Measurements from ENCODE around the gene C1orf35.

C1orf35 gene

DNA sequence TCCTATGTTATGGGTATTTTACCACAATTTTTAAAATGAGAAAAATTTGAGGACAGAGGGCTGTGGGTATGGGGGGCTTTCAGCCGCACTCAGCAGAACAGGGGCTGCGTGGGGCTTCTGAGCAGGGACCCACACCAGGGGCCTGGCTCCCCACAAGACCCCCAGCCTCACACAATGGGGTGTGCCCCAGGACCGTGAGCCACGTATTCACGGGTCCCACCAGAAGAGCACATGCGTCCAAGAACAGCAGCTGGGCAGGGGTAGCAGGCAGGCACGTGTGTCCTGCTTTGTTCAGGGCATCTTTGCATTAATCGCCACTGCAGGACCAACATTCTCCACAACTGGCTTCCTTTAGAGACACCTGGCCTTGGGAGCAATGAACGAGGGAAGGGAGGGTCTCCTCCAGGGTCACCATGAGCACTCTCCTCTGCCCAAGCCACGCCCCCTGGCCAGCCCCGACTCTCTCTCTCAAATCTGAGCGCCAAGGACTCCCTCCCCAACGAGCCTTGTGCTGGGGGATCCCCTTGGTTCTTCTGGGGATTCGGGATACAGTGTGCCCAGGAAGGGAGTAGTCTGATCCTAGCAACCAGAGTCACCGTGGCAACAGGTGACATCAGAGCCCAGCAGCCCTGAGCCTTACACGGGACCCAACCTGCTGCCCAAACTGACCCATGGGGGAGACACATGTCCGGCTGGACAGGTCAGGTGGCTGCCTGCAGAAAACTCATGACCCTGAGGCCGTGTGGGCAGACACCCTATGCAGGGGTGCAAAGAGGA is 28.0 kb downstream of the C1orf35 start:
- Histone ChIP-seq H3K9me3 (ENCODE audit: control insufficient read depth in 5 of 5, low read length in 5 of 5) (no peaks in the 10 kb centered on the region), H3K9ac (ENCODE audit: low read length in 5 of 5) (no peak overlapping the region), H3K27me3 (ENCODE audit: control insufficient read depth in 5 of 5, insufficient read depth in 4 of 5, low read length in 5 of 5) (peaks cover 3 to 28% (median 7%) of the 10 kb centered on the region in 5 donors), H3K4me3 (ENCODE audit: low read depth in 1 of 5, low read length in 5 of 5) (no peak overlapping the region), H3K4me1 (ENCODE audit: control insufficient read depth in 5 of 5, insufficient read depth in 5 of 5, low read length in 5 of 5) (peaks cover 0 to 7% (median 2%) of the 10 kb centered on the region in 5 donors), H3K27ac (ENCODE audit: low read depth, low read length) (no peak overlapping the region), H3K36me3 (ENCODE audit: control insufficient read depth in 5 of 5, insufficient read depth in 5 of 5, low read length in 5 of 5) (no peaks in the 10 kb centered on the region)

DNA sequence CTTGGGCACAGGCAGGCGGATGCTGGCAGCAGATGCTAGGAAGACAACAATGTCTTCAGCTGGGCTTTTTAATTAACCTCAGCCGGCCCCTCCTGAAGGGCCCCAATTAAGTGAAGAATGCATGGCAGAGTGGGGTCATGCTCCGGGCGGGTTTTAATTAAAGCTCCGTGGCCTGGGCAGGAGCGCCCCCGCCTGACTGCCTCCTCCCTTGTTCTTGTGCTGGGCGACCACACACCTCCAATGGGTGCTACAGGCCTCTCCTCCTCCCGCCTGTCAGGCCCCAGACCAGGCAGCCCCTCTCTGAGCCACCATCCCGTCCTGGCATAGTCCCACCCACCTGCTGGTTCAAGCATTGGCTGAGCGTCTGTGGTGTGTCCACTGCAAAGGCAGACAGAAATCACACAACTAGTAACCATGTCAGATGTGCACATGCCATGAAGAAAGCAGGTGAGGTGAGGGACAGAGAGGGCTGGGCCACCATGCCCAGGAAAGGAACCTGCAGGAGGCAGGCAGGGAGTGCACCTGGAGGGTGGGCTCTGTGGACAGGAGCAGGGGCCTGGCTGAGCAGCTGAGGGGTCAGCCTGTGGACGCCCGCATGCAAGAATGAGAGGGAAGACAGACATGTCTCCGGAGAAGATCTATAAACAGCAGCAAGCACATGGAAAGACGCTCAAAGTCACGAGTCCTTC is 29.1 kb downstream of the C1orf35 start:
- Histone ChIP-seq H3K9me3 (ENCODE audit: control insufficient read depth in 5 of 5, low read length in 5 of 5) (no peaks in the 10 kb centered on the region), H3K4me3 (ENCODE audit: low read depth in 1 of 5, low read length in 5 of 5) (no peak overlapping the region), H3K36me3 (ENCODE audit: control insufficient read depth in 5 of 5, insufficient read depth in 5 of 5, low read length in 5 of 5) (no peaks in the 10 kb centered on the region), H3K27ac (ENCODE audit: low read depth, low read length) (no peak overlapping the region), H3K4me1 (ENCODE audit: control insufficient read depth in 5 of 5, insufficient read depth in 5 of 5, low read length in 5 of 5) (peaks cover 0 to 7% (median 2%) of the 10 kb centered on the region in 5 donors), H3K9ac (ENCODE audit: low read length in 5 of 5) (no peak overlapping the region), H3K27me3 (ENCODE audit: control insufficient read depth in 5 of 5, insufficient read depth in 4 of 5, low read length in 5 of 5) (peaks cover 5 to 38% (median 14%) of the 10 kb centered on the region in 5 donors)

DNA sequence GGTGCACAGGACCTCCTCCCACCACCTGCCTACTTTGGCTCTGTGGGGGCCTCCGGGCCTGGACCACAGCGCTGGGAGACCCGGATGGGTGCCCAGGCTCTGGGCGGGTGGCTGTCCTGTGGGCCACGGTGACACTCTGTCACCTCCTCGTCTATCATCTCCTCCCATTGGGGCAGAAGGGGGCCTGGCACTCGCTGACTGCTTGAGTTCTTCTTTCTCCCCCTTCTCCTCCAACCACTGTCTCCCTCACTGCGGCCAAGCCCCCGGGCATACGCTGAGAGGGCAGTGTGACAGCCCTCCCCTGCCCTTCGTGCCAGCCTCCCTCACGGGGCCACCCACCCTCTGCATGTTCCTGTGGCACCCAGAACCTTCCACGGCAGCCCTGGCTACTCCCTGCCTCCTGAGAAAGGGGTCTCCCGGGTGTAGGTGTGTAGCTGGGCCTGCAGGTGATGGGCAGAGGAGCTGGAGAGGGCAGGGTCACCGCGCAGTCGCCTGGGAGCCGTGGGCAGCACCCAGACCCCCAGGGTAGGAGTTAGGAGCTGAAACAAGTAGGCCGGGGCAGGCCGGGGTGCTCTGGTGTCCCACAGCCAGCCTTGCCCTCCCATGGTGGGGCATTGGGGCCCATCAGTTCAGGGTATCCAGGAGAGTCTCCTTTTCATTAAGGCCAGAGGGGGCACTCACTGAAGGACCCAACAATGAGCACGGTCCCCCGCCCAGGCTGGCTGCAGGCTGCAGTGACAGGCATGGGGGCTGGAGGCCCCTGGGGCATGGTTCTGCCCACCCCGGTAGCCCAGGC is 29.9 kb downstream of the C1orf35 start:
- no peak overlapping the region for H3K27ac ChIP-seq (ENCODE audit: low read depth, low read length)
- H3K9ac ChIP-seq (ENCODE audit: low read length in 5 of 5) = no peak overlapping the region
- H3K4me1 ChIP-seq (ENCODE audit: control insufficient read depth in 5 of 5, insufficient read depth in 5 of 5, low read length in 5 of 5) = peaks cover 0 to 7% (median 2%) of the 10 kb centered on the region in 5 donors
- H3K4me3 ChIP-seq (ENCODE audit: low read depth in 1 of 5, low read length in 5 of 5) = no peak overlapping the region
- peaks cover 5 to 43% (median 18%) of the 10 kb centered on the region in 5 donors for H3K27me3 ChIP-seq (ENCODE audit: control insufficient read depth in 5 of 5, insufficient read depth in 4 of 5, low read length in 5 of 5)
- H3K36me3 ChIP-seq (ENCODE audit: control insufficient read depth in 5 of 5, insufficient read depth in 5 of 5, low read length in 5 of 5) = no peaks in the 10 kb centered on the region
- H3K9me3 ChIP-seq (ENCODE audit: control insufficient read depth in 5 of 5, low read length in 5 of 5) = no peaks in the 10 kb centered on the region

DNA sequence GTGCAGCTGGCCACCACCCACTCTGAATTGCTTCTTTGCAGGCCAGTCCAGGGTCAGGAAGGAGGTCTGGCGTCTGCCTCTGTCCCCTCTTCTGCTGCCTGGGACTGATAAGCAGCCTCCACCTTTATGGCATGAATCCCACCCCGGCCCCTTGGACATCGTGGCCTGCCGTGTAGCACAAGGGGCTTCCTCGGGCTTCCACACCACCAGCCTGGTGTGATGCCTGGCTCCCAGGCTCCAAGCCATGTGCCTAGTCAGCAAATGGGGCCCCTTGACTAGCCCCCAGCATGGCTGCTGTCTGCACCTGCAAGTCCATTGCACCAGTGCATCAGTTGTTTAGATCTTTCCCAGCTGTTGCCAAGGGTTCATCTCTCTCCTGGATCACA is 30.5 kb downstream of the C1orf35 start:
- Histone ChIP-seq H3K9ac (ENCODE audit: low read length in 5 of 5) (no peak overlapping the region), H3K4me1 (ENCODE audit: control insufficient read depth in 5 of 5, insufficient read depth in 5 of 5, low read length in 5 of 5) (peaks cover 0 to 3% (median 0%) of the 10 kb centered on the region in 5 donors), H3K4me3 (ENCODE audit: low read depth in 1 of 5, low read length in 5 of 5) (no peak overlapping the region), H3K27ac (ENCODE audit: low read depth, low read length) (no peak overlapping the region), H3K36me3 (ENCODE audit: control insufficient read depth in 5 of 5, insufficient read depth in 5 of 5, low read length in 5 of 5) (no peaks in the 10 kb centered on the region), H3K27me3 (ENCODE audit: control insufficient read depth in 5 of 5, insufficient read depth in 4 of 5, low read length in 5 of 5) (peaks cover 5 to 48% (median 21%) of the 10 kb centered on the region in 5 donors), H3K9me3 (ENCODE audit: control insufficient read depth in 5 of 5, low read length in 5 of 5) (no peaks in the 10 kb centered on the region)

DNA sequence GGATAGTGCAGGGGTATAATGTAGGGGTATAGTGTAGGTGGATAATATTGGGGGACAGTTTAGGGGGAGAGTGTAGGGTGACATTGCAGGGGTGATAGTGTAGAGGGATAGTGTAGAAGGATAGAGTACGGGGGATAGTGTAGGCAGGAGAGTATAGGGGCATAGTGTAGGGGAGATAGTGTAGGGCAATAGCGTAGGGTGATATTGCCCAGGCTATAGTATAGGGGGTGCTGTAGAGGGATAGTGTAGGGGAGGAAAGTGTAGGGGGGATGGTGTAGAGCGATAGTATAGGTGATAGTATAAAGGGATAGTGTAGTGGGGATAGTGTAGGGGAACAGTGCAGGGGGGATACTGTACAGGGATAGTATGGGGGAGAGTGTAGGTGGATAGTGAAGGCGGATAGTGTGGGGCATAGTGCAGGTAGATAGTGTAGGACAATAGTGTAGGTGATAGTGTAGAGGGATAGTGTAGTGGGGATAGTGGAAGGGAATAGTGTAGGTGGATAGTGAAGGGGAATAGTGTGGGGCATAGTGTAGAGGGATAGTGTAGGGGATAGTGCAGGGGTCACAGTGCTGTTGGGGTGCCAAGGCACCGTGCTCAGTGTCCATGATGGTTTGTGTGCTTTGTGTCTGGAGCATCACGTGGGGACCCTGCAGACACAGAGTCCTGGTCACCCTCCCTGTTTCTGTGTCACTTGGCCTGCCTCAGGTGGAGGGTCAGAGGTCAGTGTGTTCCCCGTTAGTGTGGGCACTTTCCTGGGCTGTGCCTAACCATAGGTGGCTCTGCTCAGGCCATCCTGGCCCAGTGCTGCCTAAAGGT is 31.1 kb downstream of the C1orf35 start:
- Histone ChIP-seq H3K9ac (ENCODE audit: low read length in 5 of 5) (no peak overlapping the region), H3K4me1 (ENCODE audit: control insufficient read depth in 5 of 5, insufficient read depth in 5 of 5, low read length in 5 of 5) (peaks cover 0 to 3% (median 0%) of the 10 kb centered on the region in 5 donors), H3K36me3 (ENCODE audit: control insufficient read depth in 5 of 5, insufficient read depth in 5 of 5, low read length in 5 of 5) (no peaks in the 10 kb centered on the region), H3K4me3 (ENCODE audit: low read depth in 1 of 5, low read length in 5 of 5) (no peak overlapping the region), H3K9me3 (ENCODE audit: control insufficient read depth in 5 of 5, low read length in 5 of 5) (no peaks in the 10 kb centered on the region), H3K27ac (ENCODE audit: low read depth, low read length) (no peak overlapping the region), H3K27me3 (ENCODE audit: control insufficient read depth in 5 of 5, insufficient read depth in 4 of 5, low read length in 5 of 5) (peaks cover 9 to 54% (median 27%) of the 10 kb centered on the region in 5 donors)

DNA sequence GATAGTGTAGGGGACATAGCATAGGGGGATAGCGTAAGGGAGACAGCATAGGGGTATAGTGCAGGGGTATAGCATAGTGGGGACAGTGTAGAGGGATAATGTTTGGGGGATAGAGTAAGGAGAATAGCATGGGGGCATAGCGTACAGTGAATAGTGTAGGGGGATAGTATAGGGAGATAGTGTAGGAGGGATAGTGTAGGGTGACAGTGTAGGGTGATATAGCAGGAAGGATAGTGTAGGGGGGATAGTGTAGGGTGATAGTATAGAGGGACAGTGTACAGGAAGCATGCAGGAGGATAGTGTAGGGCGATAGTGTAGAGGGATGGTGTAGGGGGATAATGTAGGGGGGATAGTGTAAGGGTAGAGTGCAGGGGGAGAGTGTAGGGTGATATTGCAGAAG is 32.3 kb downstream of the C1orf35 start:
- Histone ChIP-seq H3K4me1 (ENCODE audit: control insufficient read depth in 5 of 5, insufficient read depth in 5 of 5, low read length in 5 of 5) (peaks cover 0 to 3% (median 0%) of the 10 kb centered on the region in 5 donors), H3K27me3 (ENCODE audit: control insufficient read depth in 5 of 5, insufficient read depth in 4 of 5, low read length in 5 of 5) (peaks cover 16 to 64% (median 38%) of the 10 kb centered on the region in 5 donors), H3K4me3 (ENCODE audit: low read depth in 1 of 5, low read length in 5 of 5) (no peak overlapping the region), H3K9ac (ENCODE audit: low read length in 5 of 5) (no peak overlapping the region), H3K36me3 (ENCODE audit: control insufficient read depth in 5 of 5, insufficient read depth in 5 of 5, low read length in 5 of 5) (no peaks in the 10 kb centered on the region), H3K9me3 (ENCODE audit: control insufficient read depth in 5 of 5, low read length in 5 of 5) (no peaks in the 10 kb centered on the region), H3K27ac (ENCODE audit: low read depth, low read length) (no peak overlapping the region)

DNA sequence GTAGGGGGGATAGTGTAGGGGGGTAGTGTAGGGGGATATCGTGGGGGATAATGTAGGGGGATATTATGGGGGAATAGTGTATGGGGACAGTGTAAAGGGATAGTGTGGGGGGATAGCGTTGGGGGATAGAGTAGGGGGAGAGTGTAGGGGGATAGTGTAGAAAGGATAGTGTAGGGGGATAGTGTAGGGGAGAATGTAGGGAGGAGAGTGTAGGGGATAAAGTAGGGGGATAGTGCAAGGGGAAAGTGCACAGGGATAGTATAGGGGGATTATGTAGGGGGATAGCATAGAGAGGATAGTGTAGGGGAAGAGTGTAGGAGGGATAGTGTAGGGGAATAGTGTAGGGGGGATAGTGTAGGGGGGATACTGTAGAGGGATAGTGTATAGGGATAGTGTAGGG is 33.0 kb downstream of the C1orf35 start:
- Histone ChIP-seq H3K27ac (ENCODE audit: low read depth, low read length) (no peak overlapping the region), H3K4me3 (ENCODE audit: low read depth in 1 of 5, low read length in 5 of 5) (no peak overlapping the region), H3K9me3 (ENCODE audit: control insufficient read depth in 5 of 5, low read length in 5 of 5) (no peaks in the 10 kb centered on the region), H3K9ac (ENCODE audit: low read length in 5 of 5) (no peak overlapping the region), H3K27me3 (ENCODE audit: control insufficient read depth in 5 of 5, insufficient read depth in 4 of 5, low read length in 5 of 5) (peaks cover 22 to 71% (median 45%) of the 10 kb centered on the region in 5 donors), H3K4me1 (ENCODE audit: control insufficient read depth in 5 of 5, insufficient read depth in 5 of 5, low read length in 5 of 5) (peaks cover 0 to 2% (median 0%) of the 10 kb centered on the region in 5 donors), H3K36me3 (ENCODE audit: control insufficient read depth in 5 of 5, insufficient read depth in 5 of 5, low read length in 5 of 5) (no peaks in the 10 kb centered on the region)

DNA sequence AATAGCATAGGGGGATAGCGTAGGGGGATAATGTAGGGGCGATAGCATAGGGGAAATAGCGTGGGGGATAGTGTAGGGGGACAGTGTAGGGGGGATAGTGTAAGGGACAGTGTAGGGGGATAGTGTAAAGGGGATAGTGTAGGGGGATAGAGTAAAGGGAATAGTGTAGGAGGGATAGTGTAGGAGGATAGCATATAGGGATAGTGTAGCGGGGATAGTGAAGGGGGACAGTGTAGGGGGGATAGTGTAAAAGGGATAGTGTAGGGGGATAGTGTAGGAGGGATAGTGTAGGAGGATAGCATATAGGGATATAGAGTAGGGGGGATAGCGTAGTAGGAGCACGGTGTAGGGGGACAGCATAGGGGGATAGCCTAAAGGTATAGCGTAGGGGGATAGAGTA is 34.8 kb downstream of the C1orf35 start:
- Histone ChIP-seq H3K4me3 (ENCODE audit: low read depth in 1 of 5, low read length in 5 of 5) (no peak overlapping the region), H3K9me3 (ENCODE audit: control insufficient read depth in 5 of 5, low read length in 5 of 5) (no peaks in the 10 kb centered on the region), H3K27me3 (ENCODE audit: control insufficient read depth in 5 of 5, insufficient read depth in 4 of 5, low read length in 5 of 5) (peaks cover 32 to 83% (median 62%) of the 10 kb centered on the region in 5 donors), H3K36me3 (ENCODE audit: control insufficient read depth in 5 of 5, insufficient read depth in 5 of 5, low read length in 5 of 5) (no peaks in the 10 kb centered on the region), H3K9ac (ENCODE audit: low read length in 5 of 5) (no peak overlapping the region), H3K4me1 (ENCODE audit: control insufficient read depth in 5 of 5, insufficient read depth in 5 of 5, low read length in 5 of 5) (no peaks in the 10 kb centered on the region), H3K27ac (ENCODE audit: low read depth, low read length) (no peak overlapping the region)

DNA sequence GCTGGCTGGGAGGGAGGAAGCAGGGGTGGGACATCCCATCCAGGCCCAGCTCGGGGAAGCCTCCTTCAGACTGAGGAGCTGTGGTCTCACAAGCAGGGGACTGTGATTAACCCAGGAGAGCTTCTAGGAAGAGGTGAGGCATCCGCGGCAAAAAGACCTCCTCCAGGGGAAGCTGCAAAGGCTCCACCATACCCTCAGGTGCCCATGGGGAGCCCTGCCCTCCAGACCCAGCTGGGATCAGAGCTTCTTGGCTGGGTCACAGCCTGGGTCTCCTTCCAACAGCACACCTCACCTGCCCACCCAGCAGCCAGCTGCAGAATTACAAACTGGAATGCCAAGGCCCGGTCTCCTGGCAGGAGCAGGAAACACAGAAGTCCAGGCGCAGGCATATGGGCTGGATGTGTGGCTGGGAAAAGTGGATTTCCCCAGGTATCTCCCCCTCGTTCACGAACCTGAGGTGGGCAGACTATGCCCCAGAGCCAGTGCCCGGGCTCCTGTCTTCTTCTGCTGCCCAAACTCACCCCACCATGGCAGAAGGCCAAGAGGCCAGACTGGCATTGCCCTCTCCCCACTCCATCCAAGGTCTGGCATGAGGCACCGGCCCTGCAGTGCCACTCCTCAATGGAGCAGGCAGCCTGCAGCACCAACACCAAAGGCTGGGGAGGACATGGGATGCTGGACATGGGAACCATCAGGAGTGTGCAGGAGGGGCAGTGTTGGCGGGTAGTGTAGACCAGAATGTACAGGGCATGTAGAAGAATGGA is 36.1 kb downstream of the C1orf35 start:
- H3K27ac ChIP-seq (ENCODE audit: low read depth, low read length) = no peak overlapping the region
- no peak overlapping the region for H3K4me3 ChIP-seq (ENCODE audit: low read depth in 1 of 5, low read length in 5 of 5)
- no peaks in the 10 kb centered on the region for H3K36me3 ChIP-seq (ENCODE audit: control insufficient read depth in 5 of 5, insufficient read depth in 5 of 5, low read length in 5 of 5)
- no peaks in the 10 kb centered on the region for H3K9me3 ChIP-seq (ENCODE audit: control insufficient read depth in 5 of 5, low read length in 5 of 5)
- H3K9ac ChIP-seq (ENCODE audit: low read length in 5 of 5) = no peak overlapping the region
- no peaks in the 10 kb centered on the region for H3K4me1 ChIP-seq (ENCODE audit: control insufficient read depth in 5 of 5, insufficient read depth in 5 of 5, low read length in 5 of 5)
- H3K27me3 ChIP-seq (ENCODE audit: control insufficient read depth in 5 of 5, insufficient read depth in 4 of 5, low read length in 5 of 5) = peaks cover 38 to 85% (median 70%) of the 10 kb centered on the region in 5 donors

Data from subcutaneous abdominal adipose tissue (tissue), 5 donors.